ENCODE measurements around the gene CAMK2N1. TPM values are rescaled to one million over a fixed set of nuclear protein-coding genes. Genes with fewer than 3 reads are reported as not detected.
A peak's percentile ranks its signal among the peaks of the same experiment; 100 is the strongest.

Gene CAMK2N1
- total and polyA plus RNA-seq, 2 of the 13 experiments (the other 11 are each of a cell fraction or from before 2014, with no cell fraction given) = 38.0 to 38.6 TPM

DNA sequence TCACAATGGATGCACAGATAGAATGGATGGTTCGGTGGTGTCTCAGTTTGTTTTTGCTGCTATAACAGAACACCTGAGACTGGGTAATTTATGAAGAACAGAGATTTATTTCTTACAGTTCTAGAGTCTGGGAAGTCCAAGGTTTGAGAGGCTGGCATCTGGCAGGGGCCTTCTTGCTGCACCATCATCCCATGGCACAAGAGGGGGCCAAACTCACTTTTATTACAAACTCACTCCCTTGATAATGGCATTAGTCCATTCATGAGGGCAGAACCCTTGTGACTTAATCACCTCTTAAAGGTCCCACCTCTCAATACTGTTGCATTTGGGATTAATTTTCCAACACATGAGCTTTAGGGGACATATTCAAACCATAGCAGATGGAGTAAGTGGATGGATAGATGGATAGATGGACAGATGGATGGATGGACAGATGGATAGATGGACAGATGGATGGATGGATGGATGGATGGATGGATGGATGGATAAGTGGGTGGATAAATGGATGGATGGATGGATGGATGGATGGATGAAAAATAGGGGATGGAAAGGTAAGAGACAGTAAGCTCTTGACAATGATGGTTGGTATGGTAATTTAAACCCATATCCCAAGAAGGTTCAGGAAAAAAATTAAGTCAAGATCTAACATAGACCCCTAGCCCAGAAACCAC is 16.5 kb downstream of the CAMK2N1 start:
- ChIA-PET CTCF (ENCODE audit: low intra/inter-chr PET ratio, low total read pairs) (interaction anchor here (1.4 to 4.7 kb wide), 3 partner anchors 14 to 23 kb away, joined by 10 to 73 read pairs (median 11); partner anchors contain the start of gene CAMK2N1), POLR2A (interaction anchor here (1.2 to 2.0 kb wide), 2 partner anchors 11 kb away, joined by 5 to 8 read pairs; no protein-coding TSS in a partner anchor)
- Histone ChIP-seq H3K4me3 (replicated peaks in 1 of 3; ENCODE audit: insufficient read depth in 1 of 3, low read depth in 2 of 3, low read length in 3 of 3) (no peak overlapping the region), H2AFZ (ENCODE audit: low read length) (no peak overlapping the region), H3K36me3 (replicated peaks in 1 of 2; ENCODE audit: control insufficient read depth in 1 of 2, insufficient read depth in 2 of 2, low read length in 2 of 2) (no peaks in the 10 kb centered on the region), H3K4me2 (ENCODE audit: low read depth, low read length) (no peak overlapping the region), H3K4me1 (ENCODE audit: insufficient read depth, low read length) (peaks cover 30% of the 10 kb centered on the region), H4K20me1 (ENCODE audit: insufficient read depth, low read length) (no peaks in the 10 kb centered on the region), H3K79me2 (ENCODE audit: insufficient read depth, low read length) (no peaks in the 10 kb centered on the region), H3K27ac (ENCODE audit: extremely low read length, insufficient read depth, low read length) (no peak overlapping the region), H3K27me3 (ENCODE audit: control insufficient read depth in 1 of 2, insufficient read depth in 2 of 2, low read length in 2 of 2) (peaks cover 2 to 18% of the 10 kb centered on the region in 2 experiments; a peak in 3 of 5 replicates), H3K9ac (ENCODE audit: insufficient read depth, low read depth, low read length) (no peak overlapping the region), H3K9me3 (ENCODE audit: low read length) (no peaks in the 10 kb centered on the region)
- ATAC-seq (peak; percentile 59), FAIRE-seq (no peak), DNase-seq (ENCODE audit: low spot score) (peak; percentile 49)
- 11% methylated on average over 1 of the region's 1 CpG for WGBS (ENCODE audit: low lambda C conversion rate)
- in situ Hi-C loops (cut with HindIII; ENCODE audit: extremely low pct_ligation_motif_present, low pct_unique_long_range_greater_than_20kb) = no loop called here
- TF ChIP-seq ZNF564 (CRISPR knock-in tag; IDR thresholded peaks at IDR 0.05) = peak; percentile 97; the same call in 1 of the 2 replicates
- TF ChIP-seq RAD21 (CRISPR knock-in tag; IDR thresholded peaks at IDR 0.05) = peak; percentile 64
- peak; percentile 92 for TF ChIP-seq SMC3 (IDR thresholded peaks at IDR 0.05; ENCODE audit: low read length)
- TF ChIP-seq, protein P1, sequence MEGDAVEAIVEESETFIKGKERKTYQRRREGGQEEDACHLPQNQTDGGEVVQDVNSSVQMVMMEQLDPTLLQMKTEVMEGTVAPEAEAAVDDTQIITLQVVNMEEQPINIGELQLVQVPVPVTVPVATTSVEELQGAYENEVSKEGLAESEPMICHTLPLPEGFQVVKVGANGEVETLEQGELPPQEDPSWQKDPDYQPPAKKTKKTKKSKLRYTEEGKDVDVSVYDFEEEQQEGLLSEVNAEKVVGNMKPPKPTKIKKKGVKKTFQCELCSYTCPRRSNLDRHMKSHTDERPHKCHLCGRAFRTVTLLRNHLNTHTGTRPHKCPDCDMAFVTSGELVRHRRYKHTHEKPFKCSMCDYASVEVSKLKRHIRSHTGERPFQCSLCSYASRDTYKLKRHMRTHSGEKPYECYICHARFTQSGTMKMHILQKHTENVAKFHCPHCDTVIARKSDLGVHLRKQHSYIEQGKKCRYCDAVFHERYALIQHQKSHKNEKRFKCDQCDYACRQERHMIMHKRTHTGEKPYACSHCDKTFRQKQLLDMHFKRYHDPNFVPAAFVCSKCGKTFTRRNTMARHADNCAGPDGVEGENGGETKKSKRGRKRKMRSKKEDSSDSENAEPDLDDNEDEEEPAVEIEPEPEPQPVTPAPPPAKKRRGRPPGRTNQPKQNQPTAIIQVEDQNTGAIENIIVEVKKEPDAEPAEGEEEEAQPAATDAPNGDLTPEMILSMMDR (CRISPR knock-in tag; IDR thresholded peaks at IDR 0.05) = peak; percentile 67
- no peak for TF ChIP-seq CREB1 (IDR thresholded peaks at IDR 0.05)
- TF ChIP-seq CREB1 (CRISPR knock-in tag; IDR thresholded peaks at IDR 0.05) = peak; percentile 30; the same call in 1 of the 2 replicates
- no peak for TF ChIP-seq ZNF816 (CRISPR knock-in tag; IDR thresholded peaks at IDR 0.05; ENCODE audit: borderline replicate concordance)
- TF ChIP-seq ARID3A (IDR thresholded peaks at IDR 0.05; ENCODE audit: low read depth, low read length) = 0 out of 2 replicates have a peak, but pooled peaks have one; percentile 12
- TF ChIP-seq STAG1 (CRISPR knock-in tag; IDR thresholded peaks at IDR 0.05) = peak; percentile 80
- TF ChIP-seq ZNF644 (CRISPR knock-in tag; IDR thresholded peaks at IDR 0.05; ENCODE audit: low read depth) = no peak
- peak; percentile 50; the same call in 1 of the 2 replicates for TF ChIP-seq ZNF12 (CRISPR knock-in tag; IDR thresholded peaks at IDR 0.05)
- 0 out of 2 replicates have a peak, but pooled peaks have one; percentile 15 for TF ChIP-seq SAP130 (CRISPR knock-in tag; IDR thresholded peaks at IDR 0.05; ENCODE audit: low read depth)
- TF ChIP-seq, protein P2, sequence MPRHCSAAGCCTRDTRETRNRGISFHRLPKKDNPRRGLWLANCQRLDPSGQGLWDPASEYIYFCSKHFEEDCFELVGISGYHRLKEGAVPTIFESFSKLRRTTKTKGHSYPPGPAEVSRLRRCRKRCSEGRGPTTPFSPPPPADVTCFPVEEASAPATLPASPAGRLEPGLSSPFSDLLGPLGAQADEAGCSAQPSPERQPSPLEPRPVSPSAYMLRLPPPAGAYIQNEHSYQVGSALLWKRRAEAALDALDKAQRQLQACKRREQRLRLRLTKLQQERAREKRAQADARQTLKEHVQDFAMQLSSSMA (CRISPR knock-in tag; IDR thresholded peaks at IDR 0.05) = no peak
- BruUV-seq (replicated peaks) = no TSS peak
- intact Hi-C loops (cut with micrococcal nuclease; ENCODE audit: unreplicated experiment) = loop anchor here (1.0 kb wide), 2 partner anchors 11 to 24 kb away; no protein-coding TSS in a partner anchor
